Measurements from ENCODE around the gene ARHGAP10.
"Not testable (repeated sequence)": the region's sequence is repeated elsewhere in the genome, so short reads cannot be mapped to it uniquely, and the experiment has no call there.

The ARHGAP10 gene

DNA sequence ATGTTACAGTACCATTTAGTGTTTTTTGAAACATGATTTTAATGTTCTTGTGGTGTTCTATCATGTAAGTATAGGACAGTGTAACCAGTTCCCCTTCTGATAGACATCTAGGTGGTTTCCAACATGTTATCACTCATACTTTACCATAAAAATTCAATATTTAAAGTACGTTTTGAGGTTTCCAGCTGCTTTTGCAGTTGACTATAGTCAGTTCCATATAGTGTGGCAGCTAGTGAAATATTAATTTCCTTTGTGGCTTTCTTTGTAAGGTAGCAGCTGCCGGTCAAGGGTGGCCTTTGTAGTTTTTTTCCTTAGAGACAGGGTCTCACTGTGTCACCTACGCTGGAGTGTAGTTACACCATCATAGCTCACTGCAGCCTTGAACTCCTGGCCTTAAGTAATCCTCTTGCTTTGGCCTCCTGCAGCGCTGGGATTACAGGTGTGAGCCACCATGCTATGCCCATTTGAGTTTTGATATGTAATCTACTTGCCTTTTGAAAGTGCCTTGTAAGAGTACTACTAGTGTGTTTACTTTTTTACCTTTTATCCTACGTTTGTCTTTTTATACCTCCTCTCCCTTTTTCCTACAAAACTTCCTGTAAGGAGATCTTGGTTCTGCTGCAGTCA is 63.0 kb downstream of the ARHGAP10 start:
- no peak for DNase-seq (ENCODE audit: low read depth, low spot score)

DNA sequence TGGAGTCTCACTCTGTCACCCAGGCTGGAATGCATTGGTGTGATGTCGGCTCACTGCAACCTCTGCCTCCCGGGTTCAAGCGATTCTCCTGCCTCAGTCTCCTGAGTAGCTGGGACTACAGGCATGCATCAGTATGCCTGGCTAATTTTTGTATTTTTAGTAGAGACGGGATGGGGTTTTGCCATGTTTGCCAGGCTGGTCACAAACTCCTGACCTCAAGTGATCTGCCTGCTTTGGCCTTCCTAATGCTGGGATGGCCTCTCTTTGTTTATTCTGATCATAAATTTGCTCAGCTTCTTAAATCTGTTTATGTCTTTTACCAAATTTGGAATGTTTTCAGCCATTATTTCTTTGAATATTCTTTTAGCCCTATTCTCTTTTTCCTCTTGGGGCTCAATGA is 67.2 kb downstream of the ARHGAP10 start:
- DNase-seq (ENCODE audit: low read depth, low spot score): not testable (repeated sequence)

DNA sequence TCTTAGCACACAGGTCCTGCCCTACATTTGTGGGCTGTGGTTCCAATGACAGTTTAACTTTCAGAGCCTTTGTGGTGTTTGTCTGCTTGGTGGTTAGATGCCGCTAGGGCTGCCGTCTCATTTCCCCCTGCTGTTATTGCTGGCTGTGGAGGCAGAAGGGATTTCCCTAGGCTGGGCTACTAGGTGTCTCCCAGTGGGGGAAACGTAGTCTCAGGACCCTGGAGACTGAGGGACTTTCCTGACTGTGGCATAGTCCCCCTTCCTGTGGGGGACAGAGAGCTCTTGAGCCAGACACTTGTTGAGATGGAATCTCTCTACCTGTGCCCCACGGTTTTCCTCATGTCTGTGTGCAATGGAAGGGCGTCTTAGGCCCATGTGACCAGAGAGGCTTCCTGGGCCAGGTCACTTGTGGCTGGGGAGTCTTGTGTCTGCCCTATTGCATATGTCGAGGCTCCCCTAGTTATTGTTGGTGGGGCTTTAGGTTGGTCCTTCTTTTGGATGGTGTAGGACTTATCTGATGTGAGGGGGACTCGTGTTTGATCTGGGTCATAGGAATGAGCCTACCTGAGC is 68.2 kb downstream of the ARHGAP10 start:
- no peak for DNase-seq (ENCODE audit: low read depth, low spot score)

DNA sequence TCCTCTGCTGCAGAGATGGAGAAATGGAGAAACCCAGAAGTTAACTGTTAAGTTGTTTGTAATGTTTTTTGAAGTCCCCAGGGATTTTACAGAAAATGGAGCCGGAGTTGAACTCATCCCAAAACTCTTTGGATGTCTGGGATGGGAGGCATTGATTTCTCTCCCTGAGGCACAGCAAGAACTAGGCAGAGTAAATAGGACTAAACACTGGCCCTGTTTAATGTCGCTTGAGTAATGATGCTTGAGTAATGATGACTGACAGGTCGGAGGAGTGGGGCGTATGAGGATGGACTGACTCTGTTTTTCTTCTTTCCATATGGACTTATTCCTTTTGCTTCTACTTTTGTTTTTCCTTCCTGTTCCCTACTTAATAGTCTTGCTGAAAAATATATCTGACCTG is 69.9 kb downstream of the ARHGAP10 start:
- no peak for DNase-seq (ENCODE audit: low read depth, low spot score)

DNA sequence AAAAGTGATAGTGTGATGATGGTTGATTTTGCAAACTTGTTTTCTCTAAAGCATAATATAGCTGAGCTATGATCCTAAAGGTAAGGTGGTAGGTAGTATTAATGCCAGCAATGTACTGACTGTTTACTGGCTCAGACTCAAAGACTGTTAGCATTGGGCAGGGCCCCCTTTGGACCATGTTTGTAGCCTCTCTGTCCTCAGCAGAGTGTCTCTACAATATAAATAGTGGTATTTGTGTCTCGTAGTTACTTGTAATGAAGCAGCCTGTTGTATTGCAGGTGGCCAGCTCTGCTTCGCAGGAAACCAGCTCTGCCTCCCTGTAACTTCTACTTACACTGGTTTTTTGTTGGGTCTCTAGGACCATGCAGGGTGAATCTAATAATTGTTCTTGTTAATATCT is 70.5 kb downstream of the ARHGAP10 start:
- no peak for DNase-seq (ENCODE audit: low read depth, low spot score)

DNA sequence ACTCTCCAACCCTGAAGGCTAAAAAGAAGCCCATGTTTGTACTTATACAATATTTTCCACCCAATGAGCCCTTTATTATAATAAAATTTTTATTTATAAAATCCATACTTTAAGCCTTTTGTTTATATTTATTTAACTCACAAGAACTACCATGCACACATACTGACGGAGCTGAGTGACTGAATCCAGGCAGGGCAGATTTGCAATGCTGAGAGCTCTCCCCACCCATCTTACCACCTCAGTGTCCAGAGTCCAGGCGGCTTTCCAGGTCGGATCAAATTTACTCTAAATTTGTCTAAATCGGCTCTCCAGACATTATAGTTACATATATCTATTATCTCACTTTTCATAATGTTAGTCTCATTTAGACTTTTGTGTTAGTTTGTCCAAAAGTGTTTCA is 74.1 kb downstream of the ARHGAP10 start:
- DNase-seq (ENCODE audit: low read depth, low spot score): no peak

DNA sequence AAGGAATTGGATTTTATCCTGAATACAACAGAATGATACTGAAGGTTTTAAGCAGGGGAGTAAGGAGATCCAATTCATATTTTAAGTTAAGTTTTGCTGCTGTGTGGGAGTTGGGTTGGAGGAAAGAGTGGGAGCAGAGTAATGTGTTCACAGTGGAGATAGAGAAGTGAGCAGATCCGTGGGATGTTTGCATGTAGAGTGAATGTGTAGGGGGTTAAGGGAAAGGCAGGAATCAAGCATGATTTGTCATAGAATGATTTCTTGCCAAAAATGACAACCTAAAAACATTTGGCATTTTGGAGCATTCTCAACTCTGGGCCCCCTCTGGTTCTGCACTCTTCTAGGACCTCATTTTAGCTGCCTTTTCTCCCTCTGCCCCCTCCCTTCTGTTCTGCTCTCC is 76.6 kb downstream of the ARHGAP10 start:
- no peak for DNase-seq (ENCODE audit: low read depth, low spot score)

DNA sequence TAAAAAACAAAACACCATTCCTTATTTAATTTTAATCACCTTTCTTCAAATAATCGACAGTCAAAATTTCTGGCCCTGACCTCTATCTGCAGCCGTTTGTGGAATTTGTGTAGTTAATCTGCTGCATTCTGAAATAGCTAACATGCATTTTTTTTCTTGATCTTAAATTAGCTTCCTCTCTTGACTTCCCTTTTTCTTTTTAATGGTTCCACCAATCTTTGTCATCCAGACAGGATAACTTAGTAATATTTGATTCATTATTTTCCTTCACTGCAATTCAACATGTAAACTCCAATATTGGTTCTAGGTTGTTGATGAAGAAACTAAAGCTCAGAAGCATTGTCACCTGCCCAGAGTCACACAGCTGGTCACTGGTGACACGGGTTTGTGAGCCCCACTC is 77.3 kb downstream of the ARHGAP10 start:
- DNase-seq (ENCODE audit: low read depth, low spot score): no peak

DNA sequence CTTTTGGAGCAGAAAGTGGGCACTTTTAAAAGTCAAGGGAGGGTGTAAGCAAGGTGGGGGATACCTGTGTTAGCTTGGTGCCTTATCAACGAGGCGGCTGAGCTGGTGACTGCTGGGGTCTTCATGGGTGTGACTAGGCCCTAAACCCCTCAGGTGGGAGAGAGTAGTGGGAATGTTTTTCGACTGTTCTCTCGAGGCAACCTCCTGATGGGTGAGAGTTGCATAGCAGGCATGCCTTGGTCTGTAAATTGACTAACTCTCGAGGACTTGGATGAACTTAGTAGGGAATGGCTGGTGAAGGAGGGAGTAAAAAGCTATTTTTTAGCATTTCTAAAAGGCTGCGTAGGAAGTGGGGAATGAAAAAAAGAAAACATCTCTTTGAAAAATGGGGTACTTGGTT is 80.0 kb downstream of the ARHGAP10 start:
- no peak for DNase-seq (ENCODE audit: low read depth, low spot score)

DNA sequence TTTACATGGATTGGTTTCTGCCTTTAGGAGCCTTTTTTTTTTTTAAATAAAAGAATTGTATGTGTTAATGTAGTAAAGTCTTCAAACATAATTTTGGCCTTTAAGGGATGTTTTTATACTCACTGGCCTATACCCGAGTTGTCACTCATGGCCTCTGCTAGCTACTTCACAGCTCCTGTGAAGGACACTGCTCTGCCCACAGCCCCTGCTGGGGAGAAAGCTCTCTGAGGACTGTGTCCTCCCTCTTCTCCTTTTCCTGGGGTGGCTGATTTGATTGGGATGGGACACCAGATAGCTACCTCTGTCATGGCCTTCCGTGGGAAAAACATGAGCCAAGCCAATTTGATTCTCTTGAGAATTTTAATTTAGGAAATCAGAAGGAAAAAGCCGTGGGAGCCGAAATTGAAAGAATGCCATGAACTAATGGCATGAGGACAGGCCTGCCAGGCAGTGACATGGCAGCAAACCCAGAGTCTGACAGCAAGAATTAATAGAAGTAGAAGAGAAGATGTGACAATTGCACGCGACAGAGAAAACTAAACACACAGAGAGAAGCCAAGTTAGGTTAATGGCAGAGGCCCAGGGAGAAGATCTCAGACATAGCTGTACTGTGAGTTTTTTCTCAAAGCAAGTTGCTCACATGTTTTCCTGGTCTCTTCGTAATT is 81.4 kb downstream of the ARHGAP10 start:
- no peak for DNase-seq (ENCODE audit: low read depth, low spot score)

DNA sequence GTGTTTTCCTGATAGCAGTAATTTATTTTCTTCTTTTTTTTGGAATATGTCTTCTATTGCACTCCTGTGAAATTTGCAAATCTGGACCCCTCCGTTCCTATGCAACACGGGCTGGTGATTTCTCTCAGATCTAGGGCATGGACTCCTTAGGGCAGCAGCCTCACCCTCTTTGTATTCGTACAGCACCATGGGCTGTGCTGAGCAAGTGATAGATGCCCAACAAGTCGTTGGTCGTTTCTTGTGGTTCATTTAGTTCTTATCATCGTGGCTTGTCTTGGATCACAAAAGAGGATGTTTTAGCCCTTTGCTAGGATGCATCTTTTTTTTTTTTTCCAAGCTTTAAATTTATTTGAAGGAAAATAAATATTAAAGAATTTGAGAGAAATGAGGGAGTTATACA is 82.1 kb downstream of the ARHGAP10 start:
- no peak for DNase-seq (ENCODE audit: low read depth, low spot score)

DNA sequence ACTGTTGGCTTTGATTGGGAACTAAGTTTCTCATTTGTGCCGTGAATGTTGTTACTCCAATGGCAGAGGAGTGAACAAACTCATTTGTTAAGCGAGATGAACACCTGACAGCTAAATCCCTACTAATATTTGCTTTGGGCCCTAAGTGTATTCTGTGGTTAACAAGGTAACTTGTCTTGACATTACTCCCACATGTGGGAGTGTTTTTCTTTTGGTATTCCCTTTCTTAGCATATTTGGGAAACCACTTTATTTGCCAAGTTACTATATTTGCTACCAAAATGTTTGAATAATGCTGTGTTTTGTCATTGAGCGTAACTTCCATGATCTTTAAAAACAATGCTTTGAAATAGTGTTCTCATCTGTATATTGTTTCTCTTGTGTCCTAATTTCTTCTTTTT is 82.5 kb downstream of the ARHGAP10 start:
- no peak for DNase-seq (ENCODE audit: low read depth, low spot score)

DNA sequence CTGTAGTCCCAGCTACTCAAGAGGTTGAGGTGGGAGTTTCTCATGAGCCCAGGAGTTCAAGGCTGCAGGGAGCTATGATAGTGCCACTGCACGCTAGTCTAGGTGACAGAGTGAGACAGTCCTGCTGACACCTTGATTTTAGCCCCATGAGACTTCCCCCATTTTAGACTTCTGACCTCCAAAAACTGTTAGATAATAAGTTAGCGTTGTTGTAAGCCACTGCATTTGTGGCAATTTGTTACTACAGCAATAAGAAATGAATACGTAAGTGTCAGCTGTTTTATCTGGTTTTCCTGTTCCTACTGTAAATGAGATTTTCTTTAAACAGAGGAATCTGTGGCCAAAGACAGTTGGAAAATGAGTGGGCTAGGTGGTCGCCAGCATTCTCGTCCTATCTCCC is 83.9 kb downstream of the ARHGAP10 start:
- no peak for DNase-seq (ENCODE audit: low read depth, low spot score)

DNA sequence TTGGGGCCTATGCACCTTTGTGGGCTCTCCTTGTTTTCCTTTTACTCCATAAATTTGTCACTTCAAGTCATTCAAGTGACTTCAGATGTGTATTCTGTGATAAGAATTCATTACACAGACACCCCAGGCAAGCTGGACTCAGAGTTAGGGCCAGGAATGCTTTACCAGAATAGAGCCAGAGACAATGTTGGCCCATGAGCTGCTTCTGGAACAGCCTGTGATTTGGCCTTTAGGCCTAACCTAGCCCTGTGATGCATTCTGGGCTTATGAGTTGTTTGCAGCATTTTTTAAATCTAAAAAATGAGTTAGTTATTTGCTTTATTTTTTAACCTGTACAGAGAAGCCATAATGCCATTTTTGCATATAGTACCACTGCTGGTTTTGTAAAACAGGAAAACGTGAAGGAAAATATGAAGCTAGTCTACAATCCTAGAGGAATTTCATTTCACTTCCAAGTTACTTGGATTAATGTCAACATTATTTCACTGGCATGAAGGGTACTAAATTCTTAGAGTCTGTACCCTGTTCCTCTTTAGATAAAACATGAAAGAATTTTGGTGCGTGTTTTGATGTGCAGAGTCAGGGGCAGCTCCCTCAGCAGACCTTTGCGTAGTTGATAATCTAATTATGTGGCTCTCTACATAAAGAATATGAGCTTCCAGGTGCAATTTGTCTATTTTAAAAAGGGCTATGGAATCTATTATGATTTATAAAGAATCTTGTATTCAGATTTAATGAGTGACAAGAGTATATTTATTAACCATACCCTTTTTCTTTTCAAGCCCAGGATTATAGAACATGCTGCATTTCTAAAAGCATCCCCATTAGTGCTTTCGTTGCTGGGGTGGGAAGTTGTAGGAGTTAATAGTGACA is 84.7 kb downstream of the ARHGAP10 start:
- DNase-seq (ENCODE audit: low read depth, low spot score): no peak

DNA sequence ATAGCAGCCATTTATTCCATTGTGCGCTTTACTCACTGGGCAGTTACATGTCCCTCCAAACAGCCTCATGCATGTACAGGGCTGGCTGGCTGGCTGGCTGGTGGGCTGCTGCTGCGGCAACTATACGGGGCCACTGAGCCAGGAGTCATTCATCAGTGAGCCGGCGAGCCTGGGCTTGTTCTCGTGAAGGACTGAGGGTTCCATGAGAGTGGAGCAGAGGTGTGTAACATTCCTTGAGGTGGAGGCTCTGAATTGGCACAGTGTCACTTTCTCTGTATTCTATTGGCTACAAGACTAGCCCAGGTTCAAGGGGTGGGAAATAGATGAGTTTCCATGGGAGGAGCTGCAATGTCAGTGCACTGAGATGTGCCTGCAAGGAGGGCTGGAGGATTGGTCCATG is 89.1 kb downstream of the ARHGAP10 start:
- DNase-seq (ENCODE audit: low read depth, low spot score): no peak

DNA sequence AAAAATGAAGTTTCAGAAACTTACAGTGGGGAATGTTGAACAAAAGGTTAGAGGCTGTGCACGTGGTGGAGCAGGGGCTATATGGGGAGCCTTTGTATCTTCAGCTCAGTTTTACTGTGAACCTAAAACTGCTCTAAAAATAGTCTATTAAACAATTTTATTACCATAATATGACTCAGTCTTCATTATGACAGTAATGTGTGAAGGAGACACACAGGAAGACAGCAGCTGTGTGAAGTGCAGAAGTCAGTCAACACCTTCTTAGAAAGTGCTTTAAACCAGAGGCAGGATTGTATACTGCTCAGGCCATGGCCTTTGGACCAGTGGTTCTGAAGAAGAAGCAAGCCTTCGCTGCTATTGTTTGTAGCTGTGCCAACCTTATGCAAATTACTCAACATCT is 89.7 kb downstream of the ARHGAP10 start:
- DNase-seq (ENCODE audit: low read depth, low spot score): no peak

DNA sequence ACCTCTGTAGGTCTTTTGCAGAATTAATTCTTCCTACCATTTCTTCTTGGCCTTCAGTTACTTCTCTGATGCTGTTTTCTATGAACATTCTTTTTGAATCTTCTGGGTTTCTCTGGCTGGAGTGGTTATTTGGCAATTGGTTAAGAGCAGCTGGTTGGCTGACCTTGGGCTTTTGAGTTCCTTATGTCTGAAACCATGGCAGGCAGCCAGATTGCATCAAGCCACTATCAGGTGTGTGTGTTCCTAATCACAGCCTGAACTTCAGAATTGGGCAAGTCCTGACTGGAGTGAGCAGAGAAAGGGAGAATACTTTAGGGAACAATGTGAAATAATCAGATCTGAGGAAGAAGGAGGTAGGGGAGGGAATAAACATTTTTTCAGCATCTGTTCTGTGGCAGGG is 90.2 kb downstream of the ARHGAP10 start:
- no peak for DNase-seq (ENCODE audit: low read depth, low spot score)

DNA sequence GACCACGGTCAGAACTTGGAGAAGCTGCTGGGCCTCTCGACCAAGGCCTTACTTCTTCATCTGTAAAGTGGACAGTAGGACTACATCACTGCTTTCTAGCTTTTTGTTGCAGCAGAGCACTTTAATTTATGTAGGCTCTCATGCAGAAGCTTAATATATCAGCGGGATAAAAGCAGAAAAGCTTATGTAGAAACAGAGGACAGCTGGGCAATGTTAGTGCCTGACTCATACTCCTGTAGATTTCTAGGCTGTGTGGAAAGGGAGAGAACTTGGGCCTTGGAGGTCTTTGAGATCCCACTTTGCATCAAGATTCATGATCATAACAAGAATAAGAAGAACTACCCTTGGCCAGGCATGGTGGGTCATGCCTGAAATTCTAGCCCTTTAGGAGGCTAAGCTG is 91.2 kb downstream of the ARHGAP10 start:
- no peak for DNase-seq (ENCODE audit: low read depth, low spot score)

DNA sequence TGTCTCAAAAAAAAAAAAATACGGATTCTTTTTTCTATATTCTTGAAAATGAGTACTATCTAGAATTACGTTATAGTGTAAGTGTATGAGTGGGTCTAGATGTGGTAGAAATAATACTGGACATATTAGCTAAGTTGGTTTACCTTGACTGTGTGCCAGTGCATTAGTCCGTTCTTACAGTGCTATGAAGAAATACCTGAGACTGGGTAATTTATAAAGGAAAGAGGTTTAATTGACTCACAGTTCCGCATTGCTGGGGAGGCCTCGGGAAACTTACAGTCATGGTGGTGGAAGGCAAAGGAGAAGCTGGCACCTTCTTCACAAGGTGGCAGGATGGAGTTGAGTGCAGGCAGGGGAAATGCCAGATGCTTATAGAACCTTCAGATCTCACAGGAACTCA is 92.4 kb downstream of the ARHGAP10 start:
- DNase-seq (ENCODE audit: low read depth, low spot score): no peak

DNA sequence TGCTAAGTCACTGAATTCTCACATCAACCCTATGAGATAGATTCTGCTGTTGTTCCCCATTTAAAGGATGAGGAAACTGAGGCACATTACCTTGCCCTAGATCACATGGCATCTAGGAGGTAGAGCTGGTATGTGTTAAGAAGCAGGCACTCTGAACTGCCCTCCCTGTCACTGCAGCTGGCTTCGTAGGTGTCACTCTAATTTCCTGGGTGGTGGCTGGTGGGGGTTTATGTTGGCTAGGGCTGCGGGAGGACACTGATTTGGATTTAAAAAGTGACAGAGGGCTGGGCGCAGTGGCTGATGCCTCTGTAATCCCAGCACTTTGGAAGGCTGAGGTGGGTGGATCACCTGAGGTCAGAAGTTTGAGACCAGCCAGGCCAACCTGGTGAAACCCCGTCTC is 93.0 kb downstream of the ARHGAP10 start:
- no peak for DNase-seq (ENCODE audit: low read depth, low spot score)

DNA sequence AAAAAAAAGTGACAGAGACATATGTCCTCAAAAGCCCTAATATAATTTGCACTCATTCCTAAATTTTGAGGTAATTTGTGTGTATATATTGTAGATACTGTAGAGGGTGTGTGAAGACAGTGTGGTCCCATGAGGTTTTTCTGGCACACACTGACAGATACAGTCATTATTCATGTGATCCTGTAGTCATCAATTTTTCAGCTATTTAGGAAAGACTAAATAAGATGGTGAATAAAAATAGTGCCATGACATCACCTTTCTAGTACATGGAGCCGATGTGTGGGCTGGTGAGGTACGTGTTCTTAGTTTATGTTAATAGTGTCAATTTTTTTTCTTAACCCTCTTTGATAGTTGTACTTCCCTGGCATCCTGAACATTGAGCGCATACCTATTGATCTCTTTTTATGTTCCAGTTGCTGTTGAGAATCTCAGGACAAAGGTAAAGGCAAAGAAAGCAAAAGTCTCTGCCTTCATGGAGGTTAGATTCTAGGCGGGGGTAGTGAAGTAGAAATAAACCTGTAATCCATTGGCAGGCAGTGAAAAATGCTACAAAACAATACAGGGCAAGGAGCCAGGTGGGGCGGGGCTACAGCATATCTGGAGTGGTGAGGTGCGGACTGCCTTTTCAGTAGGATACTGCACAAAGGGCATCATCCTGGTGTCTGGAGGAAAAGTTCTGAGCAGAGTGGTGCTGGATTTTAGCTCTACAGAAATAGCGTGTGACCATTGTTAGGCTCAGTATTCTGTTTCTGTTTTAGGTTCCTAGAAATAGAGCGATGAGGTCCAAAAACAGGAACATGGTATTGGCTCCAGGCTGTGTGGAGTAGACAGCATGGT is 93.8 kb downstream of the ARHGAP10 start:
- no peak for DNase-seq (ENCODE audit: low read depth, low spot score)

DNA sequence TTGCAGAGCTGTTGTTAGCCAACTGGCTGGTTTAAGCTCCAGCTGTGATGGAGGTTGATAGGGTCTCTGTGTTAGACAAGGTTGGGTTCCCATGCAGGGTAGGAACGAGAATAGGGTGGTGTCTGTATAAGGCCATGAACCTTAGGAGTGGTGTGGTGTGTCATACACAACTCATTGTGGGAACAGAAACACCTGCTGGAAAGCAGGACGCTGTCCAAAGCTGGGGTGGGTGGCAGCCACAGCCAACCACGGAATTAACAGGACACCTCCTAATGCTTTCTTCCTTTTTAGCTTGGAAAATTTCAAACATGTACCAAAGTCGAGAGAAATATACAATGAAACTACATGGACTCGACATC is 94.4 kb downstream of the ARHGAP10 start:
- DNase-seq (ENCODE audit: low read depth, low spot score): no peak

Measured in activated naive CD8-positive, alpha-beta T cell treated with anti-CD3 and anti-CD28 coated beads, Interleukin-2, amount 50 U/mL, for 16 hours (primary cell).